Uterus (tissue), 2 donors: Measurements from ENCODE around the gene PRKAG3.

Source experiments
- CTCF ChIP-seq, 4 experiments: fragments of 200-600 bp in 2 of 4; fragments of 450-650 bp in 2 of 4; sonication (generic) in 2 of 4; IDR thresholded peaks; one replicate each; pipeline ENCODE4 v1.5.1; 2016 to 2019; ENCODE audit warnings: antibody characterized with exemption in 4 of 4, mild to moderate bottlenecking in 2 of 4, moderate library complexity in 1 of 4
- POLR2A ChIP-seq, 2 donors: fragments of 450-650 bp; IDR thresholded peaks; one replicate each; pipeline ENCODE4 v1.6.1; 2016; ENCODE audit warnings: antibody characterized with exemption in 2 of 2, mild to moderate bottlenecking in 1 of 2, moderate library complexity in 1 of 2

GRCh38 chr2:218786133-218786532 is 45.5 kb downstream of the PRKAG3 start:
- no peak for TF ChIP-seq CTCF (IDR thresholded peaks at IDR 0.05)
- TF ChIP-seq POLR2A (IDR thresholded peaks at IDR 0.05), result no peak
